VCaP (cell line): Measurements from ENCODE around the gene SLC22A2.

Experiments
- H3K27ac ChIP-seq: fragments of 450-650 bp; 2 replicates; pipeline ENCODE4 v1.5.1; 2017
- CTCF ChIP-seq: fragments of 450-650 bp; conservative IDR thresholded peaks from 2 replicates; pipeline ENCODE4 v1.5.1; 2017; ENCODE audit warnings: mild to moderate bottlenecking, moderate library complexity

The SLC22A2 gene

GRCh38 chr6:160265869-160266476 lies 7.4 kb upstream of the SLC22A2 start:
- no peak for TF ChIP-seq CTCF
- H3K27ac ChIP-seq: no peak overlapping the region

- no peak overlapping the region for H3K27ac ChIP-seq
- TF ChIP-seq CTCF: no peak
Observed at GRCh38 chr6:160264061-160264612, 5.5 kb upstream of the SLC22A2 start.

- no peak overlapping the region for H3K27ac ChIP-seq
- no peak for TF ChIP-seq CTCF
Observed at GRCh38 chr6:160263196-160263939, 4.7 kb upstream of the SLC22A2 start.

GRCh38 chr6:160261991-160262680 lies 3.5 kb upstream of the SLC22A2 start:
- no peak for TF ChIP-seq CTCF
- H3K27ac ChIP-seq: no peak overlapping the region

GRCh38 chr6:160260803-160261450 lies 2.3 kb upstream of the SLC22A2 start:
- no peak overlapping the region for H3K27ac ChIP-seq
- no peak for TF ChIP-seq CTCF

- H3K27ac ChIP-seq: no peak overlapping the region
- no peak for TF ChIP-seq CTCF
Observed at GRCh38 chr6:160260367-160260766, 1.7 kb upstream of the SLC22A2 start.

- TF ChIP-seq CTCF: no peak
- no peak overlapping the region for H3K27ac ChIP-seq
Observed at GRCh38 chr6:160259598-160259997, 977 bp upstream of the SLC22A2 start.
